GM18498 (cell line): ENCODE data around the gene VGLL1.

ENCODE experiments used
- ATAC-seq: cut with Tn5 transposase; IDR thresholded peaks from one replicate; pipeline ENCODE4 v1.9.1; 2021; ENCODE audit warnings: mild to moderate bottlenecking, moderate library complexity; ENCODE audit not compliant: unreplicated experiment

VGLL1 gene

GRCh38 chrX:136531951-136532350, at the start of gene VGLL1:
Gene VGLL1, plus strand, starts transcription at chrX:136532215. Its CDS starts 3,806 bp downstream, at chrX:136536021.
- no peak for ATAC-seq

GRCh38 chrX:136487647-136488046, 44.4 kb upstream of the VGLL1 start, which contains the start of gene BRS3:
Gene BRS3, plus strand, starts transcription at chrX:136487947. Its CDS starts 168 bp downstream, at chrX:136488115.
- no peak for ATAC-seq

GRCh38 chrX:136488706-136489105, 43.3 kb upstream of the VGLL1 start:
- ATAC-seq: no peak

DNA sequence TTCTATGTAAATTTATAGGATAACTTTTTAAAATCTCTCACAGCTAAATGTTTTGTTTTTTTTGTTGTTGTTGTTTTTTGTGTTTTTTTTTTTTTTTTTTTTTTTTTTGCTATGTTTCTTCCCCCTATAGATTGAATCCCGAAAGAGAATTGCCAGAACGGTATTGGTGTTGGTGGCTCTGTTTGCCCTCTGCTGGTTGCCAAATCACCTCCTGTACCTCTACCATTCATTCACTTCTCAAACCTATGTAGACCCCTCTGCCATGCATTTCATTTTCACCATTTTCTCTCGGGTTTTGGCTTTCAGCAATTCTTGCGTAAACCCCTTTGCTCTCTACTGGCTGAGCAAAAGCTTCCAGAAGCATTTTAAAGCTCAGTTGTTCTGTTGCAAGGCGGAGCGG, 40.2 kb upstream of the VGLL1 start:
- no peak for ATAC-seq

DNA sequence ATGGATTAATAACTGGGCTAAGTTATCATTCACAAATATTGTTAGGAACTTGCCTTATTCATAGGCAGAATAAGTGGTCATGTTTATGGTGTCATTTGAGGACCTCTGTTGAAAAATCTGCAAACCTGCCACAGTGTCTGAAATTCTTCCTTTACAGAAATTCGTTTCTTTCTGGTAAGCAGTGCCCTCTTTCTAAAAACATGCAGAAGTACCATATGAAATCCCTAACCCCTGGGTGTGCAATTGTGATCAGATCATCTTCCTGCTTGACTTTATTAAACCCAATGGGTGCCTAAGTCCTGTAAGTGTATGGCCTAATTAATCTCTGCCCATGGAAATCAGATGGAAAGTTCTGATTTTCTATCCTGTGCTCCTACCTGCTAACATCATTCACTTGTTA, 39.0 kb upstream of the VGLL1 start:
- ATAC-seq: no peak

- ATAC-seq: no peak
These were observed 37.0 kb upstream of the VGLL1 start for GRCh38 chrX:136495043-136495442.

DNA sequence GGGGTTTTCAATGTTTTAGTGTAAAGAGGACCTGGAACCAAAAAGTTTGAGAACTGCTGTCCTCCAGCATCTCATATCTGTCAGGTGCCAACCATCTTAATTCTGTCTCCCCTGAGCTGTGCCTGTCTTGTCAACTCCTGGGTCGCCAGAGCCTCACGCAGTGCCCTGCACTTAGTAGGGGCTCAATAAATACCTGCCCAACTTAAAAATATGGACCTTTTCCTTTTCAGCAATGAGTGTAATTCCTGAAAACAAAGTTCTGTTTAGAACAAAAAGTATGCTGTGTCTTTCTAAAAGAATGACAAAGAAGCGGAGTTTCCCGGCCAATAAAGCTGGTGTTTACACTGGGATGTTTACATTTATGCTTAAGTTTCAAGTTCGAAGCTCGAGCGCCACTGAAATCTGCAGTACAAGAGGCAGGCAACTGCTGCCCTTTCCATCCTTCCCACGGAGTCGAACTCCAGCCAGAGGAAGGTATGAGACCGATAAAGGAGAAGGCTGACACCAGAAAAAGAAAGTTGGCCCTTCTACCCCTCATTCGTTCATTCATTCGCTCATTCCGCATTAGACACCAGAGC, 35.7 kb upstream of the VGLL1 start:
- ATAC-seq: no peak

DNA sequence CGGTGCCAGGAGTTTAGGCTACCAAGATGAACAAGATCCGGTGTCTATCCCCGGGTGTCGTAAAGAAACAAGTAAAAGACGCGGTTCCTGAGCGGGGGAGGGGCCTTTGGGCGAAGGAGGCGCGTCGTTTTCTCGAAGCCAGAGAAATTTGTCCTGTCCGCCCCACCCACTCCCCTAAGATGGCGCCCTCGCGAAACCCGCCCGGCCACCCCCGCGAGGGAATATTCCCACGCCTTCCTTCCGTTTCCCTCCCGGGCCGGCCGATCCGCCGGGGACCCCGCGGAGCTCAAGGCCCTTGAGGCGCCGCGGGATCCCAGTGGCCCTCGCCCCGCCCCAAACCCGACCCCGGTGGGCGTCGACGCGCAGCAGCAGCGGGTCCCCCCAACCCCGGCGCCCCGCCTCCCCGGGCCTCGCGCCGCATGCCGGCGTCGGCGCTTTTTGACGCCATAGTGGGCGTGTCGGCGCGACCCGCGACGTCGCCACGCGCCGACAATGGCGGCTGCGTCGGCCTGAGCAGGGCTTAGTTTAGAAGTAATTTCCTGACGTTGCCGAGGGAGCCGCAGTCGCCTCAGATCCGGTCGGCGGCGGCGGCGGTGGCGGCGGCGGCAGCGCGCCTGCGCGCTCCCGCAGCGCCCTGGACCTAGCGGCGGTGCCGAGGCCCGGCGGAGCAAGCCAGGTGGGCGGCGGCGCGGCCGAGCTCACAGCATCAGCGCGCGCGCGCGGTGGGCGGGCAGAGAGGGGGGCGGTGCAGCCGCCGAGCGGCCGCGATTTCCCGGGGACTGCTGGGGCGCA, 35.1 kb upstream of the VGLL1 start:
- peak; percentile 87 for ATAC-seq

GRCh38 chrX:136497556-136498052, 34.4 kb upstream of the VGLL1 start, which contains the start of gene HTATSF1:
Gene HTATSF1, plus strand, starts transcription at chrX:136497592. Its CDS starts 93 bp downstream, at chrX:136497685.
- ATAC-seq: peak; percentile 13

GRCh38 chrX:136519069-136519468, 12.9 kb upstream of the VGLL1 start:
- ATAC-seq: no peak

- ATAC-seq: no peak
These were observed 8.2 kb upstream of the VGLL1 start for GRCh38 chrX:136523770-136524169.

- ATAC-seq: no peak
These were observed 6.0 kb upstream of the VGLL1 start for GRCh38 chrX:136525738-136526606.

DNA sequence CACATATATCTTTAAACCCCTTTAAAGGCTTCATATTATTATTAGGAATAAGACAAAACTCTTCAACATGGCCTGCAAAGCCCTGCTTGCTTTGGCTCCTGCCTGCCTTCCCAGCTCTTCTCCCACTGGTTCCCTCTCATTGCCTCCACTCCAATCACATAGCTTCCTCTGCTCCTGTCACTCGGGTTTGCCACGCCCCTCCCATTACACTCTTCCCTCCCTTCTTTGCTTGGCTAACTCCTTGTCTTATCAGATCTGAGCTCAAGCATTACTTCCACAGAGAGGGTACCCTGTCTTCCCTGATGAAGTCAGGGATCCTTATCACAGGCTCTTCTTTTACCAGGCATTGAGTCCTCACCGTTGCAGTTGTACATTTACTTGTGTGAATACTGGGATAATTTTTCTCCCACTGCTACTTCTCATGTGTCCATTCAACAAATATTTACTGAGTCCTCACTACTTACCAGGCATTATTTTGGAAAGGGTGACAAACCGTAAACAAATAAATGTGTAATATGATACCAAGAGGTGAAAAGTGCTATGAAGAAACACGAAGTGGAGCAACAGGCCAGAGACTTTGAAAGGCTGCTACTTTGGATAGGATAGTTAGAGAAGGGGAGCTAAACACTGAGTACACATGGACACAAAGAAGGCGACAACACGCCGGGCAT, 3.2 kb upstream of the VGLL1 start:
- ATAC-seq: no peak

DNA sequence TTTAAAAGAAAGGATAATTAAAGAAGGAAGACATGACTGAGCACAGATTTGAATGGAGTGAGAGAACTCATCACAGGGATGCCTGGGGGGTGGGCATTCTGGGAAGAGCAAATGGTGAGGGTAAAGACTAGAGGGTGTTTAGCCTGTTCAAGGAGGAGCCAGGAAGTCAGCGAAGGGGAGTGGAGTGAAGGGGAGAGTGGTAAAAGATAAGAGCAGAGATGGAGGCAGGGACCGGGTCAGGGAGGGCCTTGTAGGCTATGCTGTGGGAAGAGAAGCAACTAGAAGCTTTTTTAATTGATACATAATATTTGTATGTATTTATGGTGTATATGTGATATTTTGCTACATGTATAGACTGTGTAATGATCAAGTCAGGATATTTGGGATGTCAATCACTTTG, 2.2 kb upstream of the VGLL1 start:
- no peak for ATAC-seq

- no peak for ATAC-seq
These were observed 2.1 kb downstream of the VGLL1 start for GRCh38 chrX:136534131-136534530.

- ATAC-seq: no peak
These were observed 6.8 kb downstream of the VGLL1 start for GRCh38 chrX:136538811-136539210.

DNA sequence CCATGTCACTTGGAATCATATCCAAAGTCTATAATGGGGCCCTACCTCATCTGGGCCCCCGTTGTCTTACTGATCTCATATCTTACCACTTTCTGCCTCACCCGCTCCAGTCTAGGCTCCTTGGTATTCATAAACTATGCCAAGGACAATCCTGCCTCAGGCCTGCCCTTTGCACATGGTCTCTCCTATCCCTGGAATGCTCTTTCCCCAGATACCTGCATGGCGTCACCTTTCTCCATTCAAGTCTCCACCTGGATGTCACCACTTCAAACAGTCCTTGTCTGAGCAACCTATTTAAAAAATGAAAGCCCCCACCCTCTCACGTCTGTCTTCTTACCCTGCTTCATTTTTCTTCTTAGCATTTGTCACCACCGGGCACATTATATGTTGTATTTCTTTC, 8.2 kb downstream of the VGLL1 start:
- ATAC-seq: no peak

- no peak for ATAC-seq
These were observed 9.3 kb downstream of the VGLL1 start for GRCh38 chrX:136541294-136541693.

DNA sequence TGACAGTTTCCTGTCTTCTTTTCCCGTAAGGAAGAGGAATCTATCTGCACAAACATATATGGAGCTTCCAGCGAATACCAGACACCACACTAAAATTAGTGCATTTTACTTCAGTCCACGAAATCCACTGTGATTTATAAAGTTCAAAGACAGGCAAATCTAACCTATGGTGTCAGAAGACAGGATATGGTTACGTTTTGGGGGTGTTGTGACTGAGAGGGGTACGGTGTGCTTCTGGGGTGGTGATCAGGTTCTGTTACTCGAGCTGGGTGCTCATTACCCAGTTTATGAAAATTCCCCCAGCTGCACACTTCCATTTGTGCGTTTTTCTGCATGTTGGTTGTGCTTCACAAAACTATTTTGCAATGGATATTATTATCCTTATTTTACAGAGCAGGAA, 10.3 kb downstream of the VGLL1 start:
- ATAC-seq: no peak

GRCh38 chrX:136546371-136546781, 14.4 kb downstream of the VGLL1 start:
- no peak for ATAC-seq

DNA sequence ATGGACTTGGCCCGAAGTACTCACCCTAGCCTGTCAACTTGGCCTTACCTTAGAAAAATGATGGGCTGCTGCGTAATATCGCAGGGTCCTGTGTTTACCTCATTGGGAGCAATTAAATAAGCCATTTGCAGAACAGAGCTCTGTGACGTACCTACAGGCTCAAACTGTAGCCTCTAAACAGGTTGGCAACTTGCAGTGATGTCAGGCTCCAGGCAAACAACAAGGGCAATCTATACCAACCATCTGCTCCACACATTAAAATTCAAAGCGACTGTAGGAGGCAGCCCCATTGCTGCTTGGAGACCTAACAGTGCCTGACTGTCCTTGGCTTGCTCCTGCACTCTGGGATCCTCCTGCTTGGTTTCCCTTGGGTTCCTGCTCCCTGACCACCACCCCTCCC, 17.2 kb downstream of the VGLL1 start:
- no peak for ATAC-seq
